RWPE2 (cell line): ENCODE data around the gene PFKFB4.
A peak's percentile ranks its signal among the peaks of the same experiment; 100 is the strongest.

Experiments used
- ATAC-seq: fragments of 200-7000 bp; cut with Tn5 transposase; 3 replicates; pipeline ENCODE4 v1.9.1; 2021; ENCODE audit warnings: low read depth
- DNase-seq: peaks from one replicate; pipeline ENCODE4 v3.0.0-alpha.2; 2020; ENCODE audit warnings: low spot score
- H3K27ac ChIP-seq: fragments of 450-650 bp; 2 replicates; pipeline ENCODE4 v1.5.1; 2017; ENCODE audit warnings: mild to moderate bottlenecking; ENCODE audit not compliant: poor library complexity, severe bottlenecking
- H3K27me3 ChIP-seq: fragments of 250-450 bp; sonication (Bioruptor Pico); 2 replicates; pipeline ENCODE4 v1.5.1; 2021; ENCODE audit warnings: mild to moderate bottlenecking, moderate library complexity; ENCODE audit not compliant: insufficient read depth, poor library complexity, severe bottlenecking
- H3K36me3 ChIP-seq: fragments of 250-450 bp; sonication (Bioruptor Pico); 2 replicates; pipeline ENCODE4 v1.5.1; 2020; ENCODE audit warnings: low read depth, mild to moderate bottlenecking, moderate library complexity
- H3K4me1 ChIP-seq: fragments of 250-450 bp; sonication (Bioruptor Pico); 2 replicates; pipeline ENCODE4 v1.5.1; 2021; ENCODE audit warnings: mild to moderate bottlenecking, moderate library complexity; ENCODE audit not compliant: insufficient read depth, poor library complexity, severe bottlenecking
- H3K4me3 ChIP-seq: fragments of 250-450 bp; sonication (Bioruptor Pico); 2 replicates; pipeline ENCODE4 v1.5.1; 2021; ENCODE audit warnings: mild to moderate bottlenecking, moderate library complexity; ENCODE audit not compliant: severe bottlenecking
- H3K9me3 ChIP-seq: fragments of 250-450 bp; sonication (Bioruptor Pico); 2 replicates; pipeline ENCODE4 v1.5.1; 2021; ENCODE audit warnings: mild to moderate bottlenecking, moderate library complexity; ENCODE audit not compliant: severe bottlenecking
- TF ChIP-seq, protein P1 (sequence below): fragments of 450-650 bp; IDR thresholded peaks from one replicate; pipeline ENCODE4 v1.5.1; 2017; ENCODE audit warnings: mild to moderate bottlenecking, moderate library complexity; ENCODE audit not compliant: poor library complexity, severe bottlenecking

Gene PFKFB4

DNA sequence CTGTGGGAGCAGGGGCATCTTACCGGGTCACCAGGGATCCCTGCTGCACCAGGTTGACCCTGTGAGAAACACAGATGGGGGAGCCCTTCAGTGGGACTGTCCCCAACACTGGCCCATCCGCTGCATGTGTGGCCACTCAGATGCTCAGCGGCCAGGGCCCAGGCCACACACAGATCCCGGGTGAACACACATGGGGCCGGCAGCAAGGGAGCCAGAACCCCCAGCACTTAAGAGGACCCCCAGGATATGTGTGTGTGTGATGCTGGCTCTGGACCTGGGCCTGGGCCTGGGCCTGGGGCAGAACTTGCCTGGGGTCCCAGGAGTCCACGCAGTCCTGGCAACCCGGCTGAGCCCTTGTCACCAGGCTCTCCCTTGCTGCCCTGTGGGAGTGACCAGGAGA, 11.9 kb upstream of the PFKFB4 start:
- no peak overlapping the region for H3K27ac ChIP-seq
- DNase-seq = no peak
- no peaks in the 10 kb centered on the region for H3K9me3 ChIP-seq
- peaks cover 21% of the 10 kb centered on the region for H3K4me1 ChIP-seq
- TF ChIP-seq, protein P1, sequence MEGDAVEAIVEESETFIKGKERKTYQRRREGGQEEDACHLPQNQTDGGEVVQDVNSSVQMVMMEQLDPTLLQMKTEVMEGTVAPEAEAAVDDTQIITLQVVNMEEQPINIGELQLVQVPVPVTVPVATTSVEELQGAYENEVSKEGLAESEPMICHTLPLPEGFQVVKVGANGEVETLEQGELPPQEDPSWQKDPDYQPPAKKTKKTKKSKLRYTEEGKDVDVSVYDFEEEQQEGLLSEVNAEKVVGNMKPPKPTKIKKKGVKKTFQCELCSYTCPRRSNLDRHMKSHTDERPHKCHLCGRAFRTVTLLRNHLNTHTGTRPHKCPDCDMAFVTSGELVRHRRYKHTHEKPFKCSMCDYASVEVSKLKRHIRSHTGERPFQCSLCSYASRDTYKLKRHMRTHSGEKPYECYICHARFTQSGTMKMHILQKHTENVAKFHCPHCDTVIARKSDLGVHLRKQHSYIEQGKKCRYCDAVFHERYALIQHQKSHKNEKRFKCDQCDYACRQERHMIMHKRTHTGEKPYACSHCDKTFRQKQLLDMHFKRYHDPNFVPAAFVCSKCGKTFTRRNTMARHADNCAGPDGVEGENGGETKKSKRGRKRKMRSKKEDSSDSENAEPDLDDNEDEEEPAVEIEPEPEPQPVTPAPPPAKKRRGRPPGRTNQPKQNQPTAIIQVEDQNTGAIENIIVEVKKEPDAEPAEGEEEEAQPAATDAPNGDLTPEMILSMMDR = no peak
- ATAC-seq = no peak
- H3K27me3 ChIP-seq = no peaks in the 10 kb centered on the region
- H3K4me3 ChIP-seq = no peak overlapping the region
- peaks cover 100% of the 10 kb centered on the region for H3K36me3 ChIP-seq

DNA sequence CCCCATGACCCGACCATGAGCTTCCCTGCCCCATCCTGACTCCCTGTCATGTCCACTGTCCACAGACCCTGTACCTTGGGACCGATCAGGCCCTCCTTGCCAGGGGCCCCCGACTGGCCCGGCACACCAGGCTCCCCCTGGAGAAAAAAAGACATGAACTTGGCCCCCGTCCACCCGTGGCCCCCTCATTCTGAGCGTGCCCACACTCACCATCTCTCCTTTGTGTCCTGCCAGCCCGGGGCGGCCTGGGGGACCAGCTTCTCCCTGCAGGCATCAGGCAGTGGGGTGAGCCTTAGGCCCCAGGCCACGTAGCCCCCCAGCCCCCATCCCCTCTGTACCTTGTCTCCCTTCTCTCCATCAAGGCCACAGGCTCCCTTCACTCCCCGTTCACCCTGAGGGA, 10.9 kb upstream of the PFKFB4 start:
- no peak overlapping the region for H3K4me3 ChIP-seq
- TF ChIP-seq, protein P1 = no peak
- DNase-seq (no peak), ATAC-seq (no peak)
- H3K27me3 ChIP-seq = no peaks in the 10 kb centered on the region
- H3K27ac ChIP-seq = peak overlapping the region; percentile 89
- H3K36me3 ChIP-seq = peaks cover 98% of the 10 kb centered on the region
- H3K9me3 ChIP-seq = no peaks in the 10 kb centered on the region
- H3K4me1 ChIP-seq = peaks cover 21% of the 10 kb centered on the region

DNA sequence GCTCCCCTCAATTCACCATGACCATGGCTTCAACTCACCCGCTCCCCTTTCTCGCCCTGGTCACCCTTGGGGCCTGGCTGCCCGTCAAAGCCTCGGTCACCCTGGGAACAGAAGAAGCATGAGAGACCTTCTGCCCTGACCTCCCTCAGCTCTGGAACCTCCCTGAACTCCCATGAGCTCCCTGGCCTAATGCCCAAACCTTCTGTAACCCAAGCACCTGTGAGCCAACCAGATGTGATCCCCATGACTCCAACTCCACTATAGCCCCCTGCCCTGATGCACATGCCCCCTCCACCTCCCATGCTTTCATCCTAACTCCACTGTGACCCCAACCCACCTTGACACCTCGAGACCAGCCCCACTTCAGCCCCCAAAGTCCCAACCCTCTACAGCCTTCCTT, 10.5 kb upstream of the PFKFB4 start:
- no peaks in the 10 kb centered on the region for H3K27me3 ChIP-seq
- H3K4me1 ChIP-seq = peaks cover 21% of the 10 kb centered on the region
- DNase-seq (no peak), ATAC-seq (no peak)
- H3K27ac ChIP-seq = peak overlapping the region; percentile 89
- TF ChIP-seq, protein P1 = no peak
- H3K4me3 ChIP-seq = no peak overlapping the region
- H3K9me3 ChIP-seq = no peaks in the 10 kb centered on the region
- H3K36me3 ChIP-seq = peaks cover 98% of the 10 kb centered on the region

DNA sequence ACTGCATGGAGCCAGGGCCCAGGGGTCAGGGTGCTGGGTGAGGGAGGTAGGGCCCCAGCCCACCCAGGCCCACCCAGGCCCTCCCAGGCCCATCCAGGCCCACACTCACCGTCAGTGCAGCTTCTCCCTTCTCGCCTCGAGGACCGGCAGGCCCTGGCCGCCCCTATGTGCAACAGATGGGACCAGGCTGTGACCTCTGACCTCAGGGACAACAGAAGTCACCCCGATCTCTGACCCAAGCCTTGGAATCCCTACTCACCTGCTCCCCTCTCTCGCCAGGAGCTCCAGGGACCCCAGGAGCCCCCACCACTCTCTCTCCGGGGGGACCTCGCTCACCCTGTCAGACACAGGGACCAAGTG, 9.8 kb upstream of the PFKFB4 start:
- ATAC-seq = no peak
- peaks cover 21% of the 10 kb centered on the region for H3K4me1 ChIP-seq
- peak overlapping the region; percentile 89 for H3K27ac ChIP-seq
- H3K27me3 ChIP-seq = no peaks in the 10 kb centered on the region
- TF ChIP-seq, protein P1 = no peak
- no peak overlapping the region for H3K4me3 ChIP-seq
- H3K9me3 ChIP-seq = no peaks in the 10 kb centered on the region
- peaks cover 98% of the 10 kb centered on the region for H3K36me3 ChIP-seq
- DNase-seq = no peak

DNA sequence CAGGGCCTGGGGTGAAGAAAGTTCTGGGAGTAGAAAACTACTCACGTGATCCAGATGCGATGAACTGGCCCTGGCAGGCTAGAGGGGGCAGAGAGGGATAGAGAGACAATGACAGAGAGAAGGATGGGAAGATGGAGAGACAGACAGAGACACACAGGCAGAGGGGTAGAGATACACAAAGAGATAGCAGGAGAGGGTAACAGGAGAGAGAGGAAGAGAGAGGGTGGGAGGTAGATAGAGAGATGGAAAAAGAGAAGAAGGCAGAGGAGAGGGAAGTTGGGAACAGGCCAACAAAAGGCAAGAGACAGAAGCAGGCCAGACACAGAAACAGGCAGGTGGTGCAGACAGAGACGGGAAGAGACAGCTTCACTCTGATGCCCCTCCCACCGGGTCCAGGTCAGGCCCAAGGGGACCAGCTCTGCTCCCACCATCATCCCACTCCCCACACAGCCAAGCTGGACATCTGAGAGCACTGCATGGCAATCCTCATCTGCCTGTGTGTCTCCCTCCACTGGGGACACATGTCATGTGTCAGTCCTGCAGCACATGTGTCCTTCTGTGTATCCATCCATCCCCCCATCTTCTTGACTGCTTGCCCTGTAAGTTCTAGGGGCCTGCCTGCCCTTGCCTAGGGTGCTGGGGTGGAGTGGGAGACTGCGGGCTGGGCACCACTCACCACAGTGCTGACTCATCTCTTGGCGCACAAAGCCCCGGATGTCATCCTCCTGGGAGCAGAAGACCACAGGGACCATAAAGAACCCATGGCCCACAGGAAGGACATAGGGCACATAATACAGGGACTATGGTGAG, 9.2 kb upstream of the PFKFB4 start:
- Histone ChIP-seq H3K36me3 (peaks cover 93% of the 10 kb centered on the region), H3K4me3 (no peak overlapping the region), H3K4me1 (peaks cover 21% of the 10 kb centered on the region), H3K27me3 (no peaks in the 10 kb centered on the region), H3K27ac (peak overlapping the region; percentile 89), H3K9me3 (no peaks in the 10 kb centered on the region)
- TF ChIP-seq, protein P1 = no peak
- ATAC-seq (peak; percentile 50), DNase-seq (no peak)
